ENCODE data around the gene DLGAP1.
"Not testable (repeated sequence)": the region's sequence is repeated elsewhere in the genome, so short reads cannot be mapped to it uniquely, and the experiment has no call there.

DLGAP1 gene

DNA sequence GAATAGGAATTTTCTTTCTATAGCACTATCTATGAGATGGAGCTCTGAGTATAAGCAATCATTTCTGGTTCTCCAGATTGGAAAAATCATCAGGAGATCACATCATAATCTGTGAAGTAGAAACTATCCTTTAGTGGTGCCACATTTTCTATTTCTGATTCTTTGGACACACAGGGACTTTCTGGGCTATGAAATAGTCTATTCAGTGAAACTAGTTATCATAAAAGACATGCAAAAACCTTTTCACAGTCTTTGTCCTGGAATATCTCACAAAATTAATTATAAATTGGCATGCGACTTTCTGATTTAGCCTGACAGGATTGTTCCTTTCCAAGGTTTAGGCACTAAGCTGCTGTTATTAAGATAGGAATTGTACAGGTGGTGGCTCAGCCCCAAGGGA is 428.6 kb downstream of the DLGAP1 start:
- no peak overlapping the region for H3K27ac ChIP-seq
- TF ChIP-seq, protein P1, sequence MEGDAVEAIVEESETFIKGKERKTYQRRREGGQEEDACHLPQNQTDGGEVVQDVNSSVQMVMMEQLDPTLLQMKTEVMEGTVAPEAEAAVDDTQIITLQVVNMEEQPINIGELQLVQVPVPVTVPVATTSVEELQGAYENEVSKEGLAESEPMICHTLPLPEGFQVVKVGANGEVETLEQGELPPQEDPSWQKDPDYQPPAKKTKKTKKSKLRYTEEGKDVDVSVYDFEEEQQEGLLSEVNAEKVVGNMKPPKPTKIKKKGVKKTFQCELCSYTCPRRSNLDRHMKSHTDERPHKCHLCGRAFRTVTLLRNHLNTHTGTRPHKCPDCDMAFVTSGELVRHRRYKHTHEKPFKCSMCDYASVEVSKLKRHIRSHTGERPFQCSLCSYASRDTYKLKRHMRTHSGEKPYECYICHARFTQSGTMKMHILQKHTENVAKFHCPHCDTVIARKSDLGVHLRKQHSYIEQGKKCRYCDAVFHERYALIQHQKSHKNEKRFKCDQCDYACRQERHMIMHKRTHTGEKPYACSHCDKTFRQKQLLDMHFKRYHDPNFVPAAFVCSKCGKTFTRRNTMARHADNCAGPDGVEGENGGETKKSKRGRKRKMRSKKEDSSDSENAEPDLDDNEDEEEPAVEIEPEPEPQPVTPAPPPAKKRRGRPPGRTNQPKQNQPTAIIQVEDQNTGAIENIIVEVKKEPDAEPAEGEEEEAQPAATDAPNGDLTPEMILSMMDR (IDR thresholded peaks at IDR 0.05) = no peak

DNA sequence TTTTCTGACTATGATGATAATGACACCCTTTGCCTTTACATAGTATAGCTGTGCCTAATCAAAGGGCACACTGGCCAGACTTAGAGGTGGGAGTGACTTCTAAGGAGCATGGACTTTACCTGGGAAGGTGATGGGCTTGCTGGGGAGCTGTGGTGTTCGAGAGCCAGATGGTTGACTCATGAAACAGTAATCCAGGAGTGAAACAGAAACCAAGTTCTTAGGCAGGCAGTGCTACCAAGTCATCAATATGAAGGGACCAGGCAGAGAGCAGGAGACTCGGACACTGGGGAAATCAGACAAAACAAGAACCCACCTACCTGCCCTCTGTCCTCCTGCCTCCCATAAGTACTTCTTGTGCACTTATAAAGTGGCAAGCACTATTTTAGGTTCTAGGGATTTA is 430.4 kb downstream of the DLGAP1 start:
- no peak overlapping the region for H3K27ac ChIP-seq
- no peak for TF ChIP-seq ZFX (IDR thresholded peaks at IDR 0.05; ENCODE audit: borderline replicate concordance)
- TF ChIP-seq, protein P1 (IDR thresholded peaks at IDR 0.05) = no peak

DNA sequence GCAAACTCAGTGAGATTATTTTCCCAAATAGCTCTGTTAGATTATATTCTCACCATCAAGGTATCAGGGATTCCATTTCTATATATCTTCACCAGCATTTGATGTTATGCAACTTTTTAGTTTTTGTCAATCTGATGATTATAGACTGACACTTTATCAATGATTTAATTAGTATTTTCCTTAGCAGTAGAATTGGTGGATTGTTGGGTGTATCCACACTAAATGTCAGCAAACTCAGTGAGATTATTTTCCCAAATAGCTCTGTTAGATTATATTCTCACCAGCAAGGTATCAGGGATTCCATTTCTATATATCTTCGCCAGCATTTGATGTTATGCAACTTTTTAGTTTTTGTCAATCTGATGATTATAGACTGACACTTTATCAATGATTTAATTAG is 432.4 kb downstream of the DLGAP1 start:
- not testable (repeated sequence) for H3K27ac ChIP-seq

DNA sequence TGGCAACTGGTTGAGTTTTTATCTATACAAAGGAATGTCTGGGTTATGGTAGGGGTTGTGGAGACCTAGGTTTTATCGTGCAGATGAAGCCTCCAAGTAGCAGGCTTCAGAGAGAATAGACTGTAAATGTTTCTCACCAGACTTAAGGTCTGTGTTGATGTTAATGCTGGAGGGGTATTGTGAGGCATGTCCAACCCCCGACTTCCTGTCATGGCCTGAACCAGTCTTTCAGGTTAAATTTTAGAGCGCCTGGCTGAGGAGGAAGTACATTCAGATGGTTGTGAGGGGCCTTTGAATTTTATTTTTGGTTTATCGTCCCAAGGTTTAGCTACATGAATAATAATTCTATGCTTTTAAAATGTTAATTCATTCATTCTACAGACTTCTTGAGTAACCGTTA is 435.1 kb downstream of the DLGAP1 start:
- no peak overlapping the region for H3K27ac ChIP-seq
- TF ChIP-seq, protein P1 (IDR thresholded peaks at IDR 0.05) = no peak
- TF ChIP-seq ZFX (IDR thresholded peaks at IDR 0.05; ENCODE audit: borderline replicate concordance) = no peak

DNA sequence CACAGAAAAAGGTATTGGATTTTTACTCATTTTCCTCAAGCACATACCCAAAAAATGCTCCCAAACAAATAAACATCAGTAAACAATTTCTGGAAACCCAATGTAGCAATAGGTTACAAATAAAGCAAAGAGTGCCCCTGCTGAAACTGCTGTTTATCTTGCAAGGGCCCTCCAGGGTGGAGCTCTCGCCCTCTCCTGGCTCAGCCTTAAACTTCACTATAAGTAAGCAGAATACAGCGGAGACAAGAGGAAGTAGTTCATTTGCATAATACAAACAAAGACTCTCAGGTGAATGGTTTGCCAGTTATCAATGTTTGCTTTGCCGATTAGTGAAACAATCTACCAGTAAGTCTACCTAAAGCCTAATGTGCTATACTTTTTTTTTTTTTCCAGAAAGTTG is 437.6 kb downstream of the DLGAP1 start:
- no peak overlapping the region for H3K27ac ChIP-seq
- TF ChIP-seq, protein P1 (IDR thresholded peaks at IDR 0.05) = peak; percentile 79
- no peak for TF ChIP-seq ZFX (IDR thresholded peaks at IDR 0.05; ENCODE audit: borderline replicate concordance)

DNA sequence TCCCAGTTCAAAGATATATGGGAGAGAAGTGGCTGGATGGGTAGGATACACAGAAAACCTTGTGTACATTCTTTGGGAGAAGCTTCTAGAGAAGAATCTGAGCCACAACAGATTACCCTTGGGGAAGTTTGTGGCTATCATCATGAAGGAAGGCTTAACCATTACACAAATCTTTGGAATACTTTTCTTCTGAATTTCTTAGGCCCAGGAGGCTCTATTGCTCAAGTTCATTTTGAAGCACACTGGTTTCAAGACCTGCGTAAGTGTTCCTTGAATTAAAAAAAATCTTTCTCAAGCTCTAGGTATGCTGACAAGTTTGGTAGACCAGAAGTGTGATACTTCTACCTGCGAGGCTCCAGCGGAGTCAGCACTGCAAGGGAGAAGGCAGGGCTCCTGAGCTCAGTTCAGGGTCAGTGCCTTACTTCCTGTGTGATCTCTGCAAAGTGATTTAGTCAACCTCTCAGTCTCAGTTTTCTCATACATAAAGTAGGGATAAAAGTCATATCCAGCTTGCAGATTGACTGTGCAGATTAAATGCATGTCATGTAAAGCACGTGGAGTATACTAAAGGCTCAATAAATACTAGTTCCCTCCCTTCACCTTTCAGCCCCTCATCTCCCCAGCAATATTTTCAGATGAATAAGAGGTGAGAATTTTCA is 438.6 kb downstream of the DLGAP1 start:
- no peak overlapping the region for H3K27ac ChIP-seq
- TF ChIP-seq, protein P1 (IDR thresholded peaks at IDR 0.05) = no peak
- no peak for TF ChIP-seq ZFX (IDR thresholded peaks at IDR 0.05; ENCODE audit: borderline replicate concordance)

DNA sequence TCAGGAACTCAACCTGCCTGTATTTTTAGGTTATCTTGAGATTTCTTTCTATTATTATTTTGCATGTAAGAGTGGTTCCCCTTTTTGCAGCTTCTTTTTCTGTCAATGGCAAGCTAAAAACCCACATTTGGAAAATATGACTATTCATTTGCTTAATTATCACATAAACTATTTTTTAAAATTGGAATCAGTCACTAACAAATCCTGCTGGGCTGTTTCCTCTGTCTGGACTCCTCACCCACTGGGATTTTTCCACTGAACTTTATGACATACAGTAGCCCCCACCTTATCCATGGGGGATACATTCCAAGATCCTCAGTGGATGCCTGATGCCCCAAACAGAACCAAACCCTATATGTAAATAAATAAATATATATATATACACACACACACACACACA is 447.3 kb downstream of the DLGAP1 start:
- TF ChIP-seq, protein P1 (IDR thresholded peaks at IDR 0.05) = no peak
- TF ChIP-seq ZFX (IDR thresholded peaks at IDR 0.05; ENCODE audit: borderline replicate concordance) = no peak

More for the DNA sequence above, 447.3 kb downstream of the DLGAP1 start:
- no peak overlapping the region for H3K27ac ChIP-seq
